Adrenal gland (tissue), 5 donors: ENCODE measurements around the gene POLQ.

Source experiments
- POLR2A ChIP-seq, 2 donors: fragments of 450-650 bp; IDR thresholded peaks; one replicate each; pipeline ENCODE4 v1.6.1; 2017; ENCODE audit warnings: antibody characterized with exemption in 2 of 2, mild to moderate bottlenecking in 2 of 2, moderate library complexity in 1 of 2
- TF ChIP-seq, protein P1 (sequence below), 6 experiments: fragments of 450-650 bp in 4 of 6; fragments of 200-600 bp in 2 of 6; sonication (generic) in 1 of 6; IDR thresholded peaks; 1 replicate in 5 of 6; 2 replicates in 1 of 6; pipeline versions ENCODE4 v1.5.1 to v1.8.0; 2016 to 2021; ENCODE audit warnings: antibody characterized with exemption in 6 of 6, mild to moderate bottlenecking in 2 of 6, moderate library complexity in 1 of 6
- donor health status: DM: no; HTN: no; CAD: no.

DNA sequence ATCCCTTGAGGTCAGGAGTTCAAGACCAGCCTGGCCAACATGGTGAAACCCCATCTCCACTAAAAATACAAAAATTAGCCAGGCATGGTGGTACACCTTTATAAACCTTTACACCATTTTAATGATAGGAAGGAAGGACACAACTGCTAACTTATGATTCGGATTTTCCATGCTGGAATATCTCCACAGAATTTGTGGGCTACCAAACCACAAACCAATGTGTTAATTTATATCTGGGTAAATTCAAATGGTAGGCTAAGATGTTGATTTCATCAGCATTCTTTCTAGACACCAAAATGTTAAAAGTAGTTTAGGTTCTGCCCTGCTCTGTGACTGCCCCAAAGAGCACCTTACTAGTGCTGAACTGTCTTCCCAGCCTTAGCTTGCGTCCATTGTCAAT lies 72.8 kb downstream of the POLQ start:
- TF ChIP-seq, protein P1, sequence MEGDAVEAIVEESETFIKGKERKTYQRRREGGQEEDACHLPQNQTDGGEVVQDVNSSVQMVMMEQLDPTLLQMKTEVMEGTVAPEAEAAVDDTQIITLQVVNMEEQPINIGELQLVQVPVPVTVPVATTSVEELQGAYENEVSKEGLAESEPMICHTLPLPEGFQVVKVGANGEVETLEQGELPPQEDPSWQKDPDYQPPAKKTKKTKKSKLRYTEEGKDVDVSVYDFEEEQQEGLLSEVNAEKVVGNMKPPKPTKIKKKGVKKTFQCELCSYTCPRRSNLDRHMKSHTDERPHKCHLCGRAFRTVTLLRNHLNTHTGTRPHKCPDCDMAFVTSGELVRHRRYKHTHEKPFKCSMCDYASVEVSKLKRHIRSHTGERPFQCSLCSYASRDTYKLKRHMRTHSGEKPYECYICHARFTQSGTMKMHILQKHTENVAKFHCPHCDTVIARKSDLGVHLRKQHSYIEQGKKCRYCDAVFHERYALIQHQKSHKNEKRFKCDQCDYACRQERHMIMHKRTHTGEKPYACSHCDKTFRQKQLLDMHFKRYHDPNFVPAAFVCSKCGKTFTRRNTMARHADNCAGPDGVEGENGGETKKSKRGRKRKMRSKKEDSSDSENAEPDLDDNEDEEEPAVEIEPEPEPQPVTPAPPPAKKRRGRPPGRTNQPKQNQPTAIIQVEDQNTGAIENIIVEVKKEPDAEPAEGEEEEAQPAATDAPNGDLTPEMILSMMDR (IDR thresholded peaks at IDR 0.05): no peak
- TF ChIP-seq POLR2A (IDR thresholded peaks at IDR 0.05): no peak
